ENCODE results near the gene CDC42EP4.

Gene CDC42EP4

GRCh38 chr17:73240561-73240960 lies 71.2 kb downstream of the CDC42EP4 start:
- DNase-seq (ENCODE audit: extremely low read depth, insufficient read length): no peak
- no peak for TF ChIP-seq CTCF (IDR thresholded peaks at IDR 0.05; ENCODE audit: insufficient read depth, low read length, poor library complexity, severe bottlenecking)
- Histone ChIP-seq H3K4me3 (replicated peaks; ENCODE audit: low read depth, low read length) (no peak overlapping the region), H3K27me3 (replicated peaks; ENCODE audit: control insufficient read depth, insufficient read depth, low read length) (no peaks in the 10 kb centered on the region), H3K36me3 (ENCODE audit: control insufficient read depth, insufficient read depth, low read length) (peaks cover 5% of the 10 kb centered on the region)

- no peak for DNase-seq (ENCODE audit: extremely low read depth, insufficient read length)
- TF ChIP-seq CTCF (IDR thresholded peaks at IDR 0.05; ENCODE audit: insufficient read depth, low read length, poor library complexity, severe bottlenecking): no peak
- Histone ChIP-seq H3K27me3 (replicated peaks; ENCODE audit: control insufficient read depth, insufficient read depth, low read length) (no peaks in the 10 kb centered on the region), H3K36me3 (ENCODE audit: control insufficient read depth, insufficient read depth, low read length) (peaks cover 5% of the 10 kb centered on the region), H3K4me3 (replicated peaks; ENCODE audit: low read depth, low read length) (no peak overlapping the region)
These were observed 74.1 kb downstream of the CDC42EP4 start for GRCh38 chr17:73237714-73238113.

- DNase-seq (ENCODE audit: extremely low read depth, insufficient read length): no peak
- no peak for TF ChIP-seq CTCF (IDR thresholded peaks at IDR 0.05; ENCODE audit: insufficient read depth, low read length, poor library complexity, severe bottlenecking)
- Histone ChIP-seq H3K4me3 (replicated peaks; ENCODE audit: low read depth, low read length) (no peak overlapping the region), H3K36me3 (ENCODE audit: control insufficient read depth, insufficient read depth, low read length) (peaks cover 5% of the 10 kb centered on the region), H3K27me3 (replicated peaks; ENCODE audit: control insufficient read depth, insufficient read depth, low read length) (no peaks in the 10 kb centered on the region)
These were observed 77.1 kb downstream of the CDC42EP4 start for GRCh38 chr17:73234736-73235135.

Data from GM06990 (cell line).